Osteocyte (in vitro differentiated cells): ENCODE results near the gene ENOX1. TPM values are rescaled to one million over a fixed set of nuclear protein-coding genes. Genes with fewer than 3 reads are reported as not detected.

ENCODE experiments used
- DNase-seq: peaks from one replicate; pipeline ENCODE4 v3.0.0; 2021; ENCODE audit warnings: mixed read lengths; ENCODE audit not compliant: unreplicated experiment; ENCODE audit errors: extremely low spot score
- H3K27ac Mint-ChIP-seq: one replicate; pipeline ENCODE4 v1.8.0; 2021; ENCODE audit warnings: mild to moderate bottlenecking, mixed read lengths; ENCODE audit not compliant: unreplicated experiment
- H3K27me3 Mint-ChIP-seq: one replicate; pipeline ENCODE4 v1.8.0; 2021; ENCODE audit warnings: mixed read lengths; ENCODE audit not compliant: unreplicated experiment
- H3K36me3 Mint-ChIP-seq: one replicate; pipeline ENCODE4 v1.8.0; 2021; ENCODE audit warnings: mixed read lengths; ENCODE audit not compliant: unreplicated experiment
- H3K4me1 Mint-ChIP-seq: one replicate; pipeline ENCODE4 v1.8.0; 2021; ENCODE audit warnings: mixed read lengths; ENCODE audit not compliant: unreplicated experiment
- H3K4me3 Mint-ChIP-seq: one replicate; pipeline ENCODE4 v1.8.0; 2021; ENCODE audit warnings: mild to moderate bottlenecking, moderate library complexity, mixed read lengths; ENCODE audit not compliant: unreplicated experiment
- H3K9me3 Mint-ChIP-seq: one replicate; pipeline ENCODE4 v1.8.0; 2021; ENCODE audit warnings: mixed read lengths; ENCODE audit not compliant: unreplicated experiment
- total RNA-seq: library from RNA; stranded (reverse); gene quantifications from 2 replicates; pipeline ENCODE4 v1.2.1, GENCODE V29; 2021
- TF ChIP-seq, protein P1 (sequence below): fragments of 200-600 bp; sonication (generic); IDR thresholded peaks from 2 replicates; pipeline ENCODE4 v1.5.0; 2021; ENCODE audit warnings: antibody characterized with exemption, mild to moderate bottlenecking, moderate library complexity

Gene ENOX1
- total RNA-seq, 1 donor from 2014 or later, result 5.9 TPM

DNA sequence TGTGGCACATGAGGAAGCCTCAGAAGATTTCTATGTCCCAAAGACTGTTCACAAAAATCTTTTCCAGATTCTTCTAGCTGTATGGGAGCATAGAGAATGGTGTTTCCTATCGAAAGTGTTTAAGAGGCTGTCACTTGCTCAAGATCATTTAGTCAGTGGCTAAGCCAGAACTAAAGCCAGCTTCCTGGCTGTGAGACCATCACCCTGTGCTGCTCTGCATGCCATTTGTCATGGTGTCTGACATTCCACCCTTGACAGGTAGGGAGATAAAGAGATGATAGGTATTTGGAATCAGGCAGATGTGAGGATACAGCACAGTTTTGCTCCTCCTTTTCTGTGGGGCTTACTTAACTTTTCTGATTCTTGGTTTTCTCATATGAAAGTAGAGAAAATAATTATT, 586.0 kb downstream of the ENOX1 start:
- Mint-ChIP-seq H3K36me3 (peaks cover 2% of the 10 kb centered on the region), H3K4me1 (peaks cover 10% of the 10 kb centered on the region), H3K9me3 (peaks cover 6% of the 10 kb centered on the region), H3K4me3 (no peak overlapping the region), H3K27ac (no peak overlapping the region), H3K27me3 (no peaks in the 10 kb centered on the region)
- no peak for DNase-seq
- TF ChIP-seq, protein P1, sequence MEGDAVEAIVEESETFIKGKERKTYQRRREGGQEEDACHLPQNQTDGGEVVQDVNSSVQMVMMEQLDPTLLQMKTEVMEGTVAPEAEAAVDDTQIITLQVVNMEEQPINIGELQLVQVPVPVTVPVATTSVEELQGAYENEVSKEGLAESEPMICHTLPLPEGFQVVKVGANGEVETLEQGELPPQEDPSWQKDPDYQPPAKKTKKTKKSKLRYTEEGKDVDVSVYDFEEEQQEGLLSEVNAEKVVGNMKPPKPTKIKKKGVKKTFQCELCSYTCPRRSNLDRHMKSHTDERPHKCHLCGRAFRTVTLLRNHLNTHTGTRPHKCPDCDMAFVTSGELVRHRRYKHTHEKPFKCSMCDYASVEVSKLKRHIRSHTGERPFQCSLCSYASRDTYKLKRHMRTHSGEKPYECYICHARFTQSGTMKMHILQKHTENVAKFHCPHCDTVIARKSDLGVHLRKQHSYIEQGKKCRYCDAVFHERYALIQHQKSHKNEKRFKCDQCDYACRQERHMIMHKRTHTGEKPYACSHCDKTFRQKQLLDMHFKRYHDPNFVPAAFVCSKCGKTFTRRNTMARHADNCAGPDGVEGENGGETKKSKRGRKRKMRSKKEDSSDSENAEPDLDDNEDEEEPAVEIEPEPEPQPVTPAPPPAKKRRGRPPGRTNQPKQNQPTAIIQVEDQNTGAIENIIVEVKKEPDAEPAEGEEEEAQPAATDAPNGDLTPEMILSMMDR, result no peak

DNA sequence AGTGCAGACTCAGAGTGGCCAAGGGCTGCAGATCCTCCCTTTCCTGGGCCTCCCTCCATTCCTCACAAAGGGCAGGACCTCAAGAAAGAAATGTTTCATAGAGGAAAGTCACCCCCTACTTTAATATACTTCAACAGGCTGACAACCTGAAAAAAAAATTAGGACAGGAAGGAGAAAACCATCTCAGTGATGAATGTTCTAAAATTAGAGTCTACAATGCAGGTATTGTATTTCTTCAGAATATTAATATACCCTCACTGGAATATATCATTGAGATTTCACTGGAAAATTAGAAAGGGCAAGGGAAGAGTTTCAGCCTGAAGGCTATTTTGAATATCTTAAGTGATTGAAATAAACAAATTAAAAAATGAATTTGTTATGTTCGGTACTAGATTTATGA, 586.5 kb downstream of the ENOX1 start:
- no peak for DNase-seq
- peaks cover 2% of the 10 kb centered on the region for H3K36me3 Mint-ChIP-seq
- H3K27me3 Mint-ChIP-seq, result no peaks in the 10 kb centered on the region
- H3K4me1 Mint-ChIP-seq, result peaks cover 10% of the 10 kb centered on the region
- H3K27ac Mint-ChIP-seq, result no peak overlapping the region
- H3K9me3 Mint-ChIP-seq, result peaks cover 6% of the 10 kb centered on the region
- no peak overlapping the region for H3K4me3 Mint-ChIP-seq
- TF ChIP-seq, protein P1, result no peak

GRCh38 chr13:43196750-43197370, 589.9 kb downstream of the ENOX1 start:
- no peak overlapping the region for H3K4me3 Mint-ChIP-seq
- H3K27me3 Mint-ChIP-seq, result no peaks in the 10 kb centered on the region
- no peaks in the 10 kb centered on the region for H3K36me3 Mint-ChIP-seq
- peaks cover 6% of the 10 kb centered on the region for H3K9me3 Mint-ChIP-seq
- peaks cover 18% of the 10 kb centered on the region for H3K4me1 Mint-ChIP-seq
- TF ChIP-seq, protein P1, result no peak
- H3K27ac Mint-ChIP-seq, result no peak overlapping the region
- DNase-seq, result no peak

- peaks cover 1% of the 10 kb centered on the region for H3K9me3 Mint-ChIP-seq
- no peak overlapping the region for H3K4me3 Mint-ChIP-seq
- no peak for DNase-seq
- no peaks in the 10 kb centered on the region for H3K36me3 Mint-ChIP-seq
- TF ChIP-seq, protein P1, result no peak
- H3K27ac Mint-ChIP-seq, result no peak overlapping the region
- H3K4me1 Mint-ChIP-seq, result peaks cover 25% of the 10 kb centered on the region
- no peaks in the 10 kb centered on the region for H3K27me3 Mint-ChIP-seq
Measured at GRCh38 chr13:43196086-43196621, 590.6 kb downstream of the ENOX1 start.

- TF ChIP-seq, protein P1, result no peak
- Mint-ChIP-seq H3K36me3 (no peaks in the 10 kb centered on the region), H3K27me3 (no peaks in the 10 kb centered on the region), H3K27ac (no peak overlapping the region), H3K9me3 (no peaks in the 10 kb centered on the region), H3K4me3 (no peak overlapping the region), H3K4me1 (peaks cover 31% of the 10 kb centered on the region)
- DNase-seq, result no peak
Measured at GRCh38 chr13:43195551-43195950, 591.2 kb downstream of the ENOX1 start.
